ENCODE data around the gene ACAN. TPM values are rescaled to one million over a fixed set of nuclear protein-coding genes. Genes with fewer than 3 reads are reported as not detected.
"Not testable (repeated sequence)": the region's sequence is repeated elsewhere in the genome, so short reads cannot be mapped to it uniquely, and the experiment has no call there.

The ACAN gene
- total RNA-seq, 1 experiment from 2014 or later: not detected

DNA sequence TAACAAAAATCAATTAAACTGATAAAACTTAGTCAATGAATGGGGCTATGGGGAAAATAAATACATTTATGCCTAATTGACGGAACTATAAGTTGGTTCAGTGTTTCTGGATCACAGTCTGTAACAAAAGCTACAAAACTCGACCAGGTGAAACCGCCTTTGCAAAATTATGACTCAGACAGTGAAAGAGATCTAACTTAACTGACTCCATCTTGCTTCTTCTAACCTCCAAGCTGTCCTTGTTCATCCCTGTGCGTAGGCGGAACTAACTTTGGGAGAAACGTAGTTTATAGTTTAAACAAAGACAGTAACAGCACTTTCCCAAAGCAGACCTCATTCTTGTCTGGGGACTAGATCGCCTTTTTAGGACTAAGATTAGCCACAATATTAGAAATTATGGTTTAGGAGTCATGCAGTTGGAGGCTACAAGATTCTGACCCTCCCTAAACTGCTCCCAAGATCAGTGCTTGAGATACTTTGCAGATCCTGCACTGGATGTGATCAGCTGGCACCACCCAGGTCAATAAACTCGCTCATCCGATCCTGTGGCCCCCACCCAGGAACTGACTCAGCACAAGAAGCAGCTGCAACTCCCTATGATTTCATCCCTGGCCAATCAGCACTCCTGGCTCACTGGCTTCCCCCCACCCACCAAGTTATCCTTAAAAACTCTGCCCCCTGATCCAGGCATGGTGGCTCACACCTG lies 117.1 kb downstream of the ACAN start:
- no peak for DNase-seq (ENCODE audit: low spot score)

DNA sequence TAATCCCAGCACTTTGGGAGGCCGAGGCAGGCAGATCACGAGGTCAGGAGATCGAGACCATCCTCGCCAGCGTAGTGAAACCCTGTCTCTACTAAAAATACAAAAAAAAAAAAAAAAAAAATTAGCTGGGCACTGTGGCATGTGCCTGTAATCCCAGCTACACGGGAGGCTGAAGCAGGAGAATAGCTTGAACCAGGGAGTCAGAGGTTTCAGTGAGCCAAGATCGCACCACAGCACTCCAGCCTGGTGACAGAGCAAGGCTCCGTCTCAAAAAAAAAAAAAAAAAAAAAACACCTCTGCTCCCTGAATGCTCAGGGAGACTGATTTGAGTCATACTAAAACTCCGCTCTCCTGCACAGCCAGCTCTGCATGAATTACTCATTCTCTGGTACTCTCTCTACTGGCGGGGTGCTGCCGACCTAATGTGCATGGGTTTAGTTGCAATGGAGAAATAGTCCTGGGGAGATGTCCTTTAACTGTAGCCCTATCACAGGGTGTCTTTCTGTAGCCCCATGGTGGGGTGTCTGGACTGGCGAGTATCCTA lies 117.7 kb downstream of the ACAN start:
- not testable (repeated sequence) for DNase-seq (ENCODE audit: low spot score)

Other genes starting within 250 kb of the ACAN start
- gene AEN, start 182.1 kb upstream of the ACAN start, total RNA-seq (2014; rRNA removed; shearing (Covaris generic)): 170 and 177 TPM in 2 replicates
- gene ISG20, start 164.4 kb upstream of the ACAN start, total RNA-seq (2014; rRNA removed; shearing (Covaris generic)): 59.0 and 60.2 TPM in 2 replicates
- 1.2 and 2.3 TPM in 2 replicates for gene HAPLN3, start 92.1 kb downstream of the ACAN start, total RNA-seq (2014; rRNA removed; shearing (Covaris generic))
- gene MFGE8, start 109.9 kb downstream of the ACAN start, total RNA-seq (2014; rRNA removed; shearing (Covaris generic)): 27.0 and 38.1 TPM in 2 replicates